Prostate gland (tissue), 2 donors: ENCODE measurements around the gene RPS6KC1. TPM values are rescaled to one million over a fixed set of nuclear protein-coding genes. Genes with fewer than 3 reads are reported as not detected.

Experiments
- DNase-seq: peaks from one replicate; pipeline ENCODE4 v3.0.0-alpha.2; 2019; ENCODE audit warnings: low spot score
- H3K27ac ChIP-seq, 2 donors: fragments of 200-600 bp; sonication (generic); 2 replicates each; pipeline ENCODE4 v1.5.1; 2017 to 2019
- H3K27me3 ChIP-seq: fragments of 200-600 bp; sonication (generic); replicated peaks from 2 replicates; pipeline ENCODE4 v1.5.1; 2019; ENCODE audit not compliant: insufficient read depth
- H3K36me3 ChIP-seq, 2 donors: fragments of 200-600 bp; sonication (generic); 1 replicate in 1 of 2; 2 replicates in 1 of 2; pipeline versions ENCODE4 v1.5.1 to v1.8.1; 2017 to 2019
- H3K4me1 ChIP-seq: fragments of 200-600 bp; sonication (generic); replicated peaks from 2 replicates; pipeline ENCODE4 v1.5.1; 2019
- H3K4me3 ChIP-seq, 2 donors: fragments of 200-600 bp; sonication (generic); 2 replicates each; pipeline ENCODE4 v1.5.1; 2017 to 2019
- H3K9me3 ChIP-seq: fragments of 200-600 bp; sonication (generic); 2 replicates; pipeline ENCODE4 v1.5.1; 2017
- CTCF ChIP-seq, 4 experiments: fragments of 200-600 bp in 2 of 4; fragments of 450-650 bp in 2 of 4; sonication (generic) in 2 of 4; IDR thresholded peaks; 1 replicate in 3 of 4; 2 replicates in 1 of 4; pipeline ENCODE4 v1.5.1; 2016 to 2019; ENCODE audit warnings: antibody characterized with exemption in 4 of 4, mild to moderate bottlenecking in 2 of 4, moderate library complexity in 2 of 4
- POLR2A ChIP-seq: fragments of 450-650 bp; IDR thresholded peaks from one replicate; pipeline ENCODE4 v1.6.1; 2016; ENCODE audit warnings: antibody characterized with exemption, mild to moderate bottlenecking
- POLR2AphosphoS5 ChIP-seq: sonication (generic); formaldehyde crosslinking; IDR thresholded peaks from one replicate; pipeline ENCODE4 v1.6.1; 2017; ENCODE audit warnings: antibody characterized with exemption
- WGBS: methylation state at CpG from one replicate; pipeline ENCODE4 v1.1.5; 2018; 5-methylcytosine and 5-hydroxymethylcytosine counted together
- intact Hi-C: fragments of 100-400 bp; cut with DNase I; formaldehyde crosslinking; loops from one replicate; pipeline ENCODE4 v1.14.2; 2022
- total RNA-seq, 2 donors: library from RNA; depleted of rRNA; stranded (reverse); fragments of >200 nt; gene quantifications; one replicate each; pipeline ENCODE4 v1.1.0, GENCODE V29; 2016

The RPS6KC1 gene
- total RNA-seq, 2 donors from 2014 or later = 32.6 to 35.3 TPM

GRCh38 chr1:213221209-213221608 lies 170.2 kb downstream of the RPS6KC1 start:
- H3K4me3 ChIP-seq = no peak overlapping the region
- 79% methylated on average over 4 of the region's 4 CpGs for WGBS
- H3K27me3 ChIP-seq = no peaks in the 10 kb centered on the region
- H3K9me3 ChIP-seq = no peaks in the 10 kb centered on the region
- TF ChIP-seq CTCF (IDR thresholded peaks at IDR 0.05) (no peak), POLR2A (no peak), POLR2AphosphoS5 (no peak)
- no peak overlapping the region for H3K27ac ChIP-seq
- no peak for DNase-seq
- intact Hi-C loops = no loop called here
- no peaks in the 10 kb centered on the region for H3K4me1 ChIP-seq
- H3K36me3 ChIP-seq = no peaks in the 10 kb centered on the region

- no peak for TF ChIP-seq CTCF (IDR thresholded peaks at IDR 0.05)
- TF ChIP-seq POLR2A = no peak
- TF ChIP-seq POLR2AphosphoS5 = no peak
- intact Hi-C loops = no loop called here
- H3K9me3 ChIP-seq = no peaks in the 10 kb centered on the region
- no peak overlapping the region for H3K4me3 ChIP-seq
- no peak overlapping the region for H3K27ac ChIP-seq
- H3K36me3 ChIP-seq = no peaks in the 10 kb centered on the region
- WGBS = 93% methylated on average over 2 of the region's 2 CpGs
- no peak for DNase-seq
- H3K4me1 ChIP-seq = no peaks in the 10 kb centered on the region
- no peaks in the 10 kb centered on the region for H3K27me3 ChIP-seq
These were observed 176.4 kb downstream of the RPS6KC1 start for GRCh38 chr1:213227458-213227857.

- H3K36me3 ChIP-seq = no peaks in the 10 kb centered on the region
- intact Hi-C loops = no loop called here
- H3K4me3 ChIP-seq = no peak overlapping the region
- DNase-seq = no peak
- H3K9me3 ChIP-seq = no peaks in the 10 kb centered on the region
- TF ChIP-seq POLR2AphosphoS5 = no peak
- TF ChIP-seq CTCF (IDR thresholded peaks at IDR 0.05) = no peak
- TF ChIP-seq POLR2A = no peak
- H3K27ac ChIP-seq = no peak overlapping the region
- 72% methylated on average over 4 of the region's 4 CpGs for WGBS
- H3K27me3 ChIP-seq = no peaks in the 10 kb centered on the region
- no peaks in the 10 kb centered on the region for H3K4me1 ChIP-seq
These were observed 180.8 kb downstream of the RPS6KC1 start for GRCh38 chr1:213231795-213232231.

GRCh38 chr1:213242883-213243282 lies 191.8 kb downstream of the RPS6KC1 start:
- H3K27ac ChIP-seq = no peak overlapping the region
- H3K27me3 ChIP-seq = no peaks in the 10 kb centered on the region
- H3K9me3 ChIP-seq = no peaks in the 10 kb centered on the region
- H3K4me3 ChIP-seq = no peak overlapping the region
- H3K36me3 ChIP-seq = no peaks in the 10 kb centered on the region
- intact Hi-C loops = loop anchor here (5.0 kb wide), 1 partner anchor 879 kb away; no protein-coding TSS in a partner anchor
- TF ChIP-seq CTCF (IDR thresholded peaks at IDR 0.05) (no peak), POLR2AphosphoS5 (no peak), POLR2A (no peak)
- no peaks in the 10 kb centered on the region for H3K4me1 ChIP-seq
- no peak for DNase-seq
- 77% methylated on average over 1 of the region's 1 CpG for WGBS

- Histone ChIP-seq H3K27ac (no peak overlapping the region), H3K4me3 (no peak overlapping the region), H3K27me3 (no peaks in the 10 kb centered on the region), H3K36me3 (no peaks in the 10 kb centered on the region), H3K4me1 (no peaks in the 10 kb centered on the region), H3K9me3 (no peaks in the 10 kb centered on the region)
- TF ChIP-seq POLR2AphosphoS5 (no peak), CTCF (IDR thresholded peaks at IDR 0.05) (peak; percentile 64 to 84 (median 70))
- no peak for DNase-seq
- intact Hi-C loops = loop anchor here (5.0 kb wide), 1 partner anchor 878 kb away; no protein-coding TSS in a partner anchor
- 50% methylated on average over 3 of the region's 3 CpGs for WGBS
These were observed 193.6 kb downstream of the RPS6KC1 start for GRCh38 chr1:213244664-213245091.
